Measurements from ENCODE around the gene KRTAP10-3.

Gene KRTAP10-3

GRCh38 chr21:44510109-44510507 is 48.5 kb downstream of the KRTAP10-3 start:
- no peak for DNase-seq (ENCODE audit: extremely low spot score, insufficient read length, low read depth)
- no peak for FAIRE-seq

- FAIRE-seq (no peak), DNase-seq (ENCODE audit: extremely low spot score, insufficient read length, low read depth) (no peak)
Measured at GRCh38 chr21:44509539-44509938, 49.1 kb downstream of the KRTAP10-3 start.

- FAIRE-seq (no peak), DNase-seq (ENCODE audit: extremely low spot score, insufficient read length, low read depth) (no peak)
Measured at GRCh38 chr21:44508711-44509445, 49.7 kb downstream of the KRTAP10-3 start.

GRCh38 chr21:44508426-44508710 is 50.2 kb downstream of the KRTAP10-3 start:
- FAIRE-seq (no peak), DNase-seq (ENCODE audit: extremely low spot score, insufficient read length, low read depth) (no peak)

All from GM18507 (cell line).